ENCODE results near the gene PDE6B.

- TF ChIP-seq HNRNPK (IDR thresholded peaks at IDR 0.05; ENCODE audit: low read depth, low read length, poor library complexity, severe bottlenecking) (no peak), AGO2 (optimal IDR thresholded peaks at IDR 0.05; ENCODE audit: low read depth, low read length) (no peak), CTCF (CRISPR knock-in tag; IDR thresholded peaks at IDR 0.05) (no peak), ZNF232 (CRISPR knock-in tag; IDR thresholded peaks at IDR 0.05; ENCODE audit: borderline replicate concordance) (no peak), CEBPG (CRISPR knock-in tag; IDR thresholded peaks at IDR 0.05) (no peak), SP1 (IDR thresholded peaks at IDR 0.05) (no peak), SP1 (CRISPR knock-in tag; IDR thresholded peaks at IDR 0.05) (no peak), FOXK1 (CRISPR knock-in tag; IDR thresholded peaks at IDR 0.05; ENCODE audit: borderline replicate concordance, low read depth) (no peak), ZNF512B (CRISPR knock-in tag; IDR thresholded peaks at IDR 0.05; ENCODE audit: borderline replicate concordance) (no peak), ETV6 (CRISPR knock-in tag; conservative IDR thresholded peaks at IDR 0.05) (no peak), KAT2B (IDR thresholded peaks at IDR 0.05; ENCODE audit: borderline replicate concordance, low read depth, low read length) (no peak)
Observed at GRCh38 chr4:637536-638280, 12.3 kb downstream of the PDE6B start.
